Measurements from ENCODE around the gene SPTBN1.
"Not testable (repeated sequence)": the region's sequence is repeated elsewhere in the genome, so short reads cannot be mapped to it uniquely, and the experiment has no call there.

The SPTBN1 gene

GRCh38 chr2:54680397-54681041, 224.4 kb downstream of the SPTBN1 start:
- TF ChIP-seq JUND (IDR thresholded peaks at IDR 0.05; ENCODE audit: low read depth), result no peak
- no peak for DNase-seq (ENCODE audit: low read depth in 1 of 2, low spot score in 1 of 2)
- in situ Hi-C loops (cut with HindIII; ENCODE audit: low pct_unique_long_range_greater_than_20kb, low sequenced_read_pairs), result no loop called here

DNA sequence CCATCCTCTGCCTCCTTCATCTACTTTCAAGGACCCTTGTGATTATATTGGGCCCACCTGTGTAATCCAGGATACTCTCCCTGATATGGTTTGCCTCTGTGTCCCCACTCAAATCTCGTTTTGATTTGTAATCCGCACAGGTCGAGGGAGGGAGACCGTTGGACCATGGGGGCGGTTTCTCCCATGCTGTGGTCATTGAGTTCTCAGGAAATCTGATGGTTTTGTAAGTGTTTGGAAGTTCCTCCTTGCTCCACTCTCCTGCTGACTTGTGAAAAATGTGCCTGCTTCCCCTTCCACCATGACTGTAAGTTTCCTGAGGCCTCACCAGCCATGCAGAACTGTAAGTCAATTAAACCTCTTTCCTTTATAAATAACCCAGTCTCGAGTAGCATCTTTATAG, 225.3 kb downstream of the SPTBN1 start:
- in situ Hi-C loops (cut with HindIII; ENCODE audit: low pct_unique_long_range_greater_than_20kb, low sequenced_read_pairs), result no loop called here
- TF ChIP-seq JUND (IDR thresholded peaks at IDR 0.05; ENCODE audit: low read depth), result no peak

GRCh38 chr2:54683596-54683995, 227.5 kb downstream of the SPTBN1 start:
- TF ChIP-seq JUND (IDR thresholded peaks at IDR 0.05; ENCODE audit: low read depth), result no peak
- in situ Hi-C loops (cut with HindIII; ENCODE audit: low pct_unique_long_range_greater_than_20kb, low sequenced_read_pairs), result no loop called here
- no peak for DNase-seq (ENCODE audit: low read depth in 1 of 2, low spot score in 1 of 2)

More for the DNA sequence above, 225.3 kb downstream of the SPTBN1 start:
- no peak for DNase-seq (ENCODE audit: low read depth in 1 of 2, low spot score in 1 of 2)

DNA sequence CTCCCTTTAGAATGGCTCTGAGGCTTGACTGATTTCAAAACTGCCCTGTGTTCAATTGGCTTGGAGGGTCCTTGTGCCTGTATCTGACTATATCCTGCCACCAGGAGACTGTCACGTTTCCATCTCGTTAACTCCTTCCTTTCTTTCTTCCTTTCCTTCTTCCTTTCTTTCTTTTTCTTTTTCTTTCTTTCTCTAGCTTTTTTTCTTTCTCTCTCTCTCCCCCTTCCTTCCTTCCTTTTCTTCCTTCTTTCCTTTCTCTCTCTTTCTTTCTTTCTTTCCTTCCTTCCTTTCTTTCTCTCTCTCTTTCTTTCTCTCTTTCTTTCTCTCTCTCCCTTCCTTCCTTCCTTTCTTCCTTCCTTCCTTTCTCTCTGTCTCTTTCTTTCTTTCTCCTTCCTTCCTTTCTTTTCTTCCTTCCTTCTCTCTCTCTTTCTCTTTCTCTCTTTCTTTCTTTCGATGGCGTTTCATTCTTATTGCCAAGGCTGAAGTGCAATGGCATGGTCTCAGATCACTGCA, 229.2 kb downstream of the SPTBN1 start:
- no peak for DNase-seq (ENCODE audit: low read depth in 1 of 2, low spot score in 1 of 2)
- no peak for TF ChIP-seq JUND (IDR thresholded peaks at IDR 0.05; ENCODE audit: low read depth)
- in situ Hi-C loops (cut with HindIII; ENCODE audit: low pct_unique_long_range_greater_than_20kb, low sequenced_read_pairs), result no loop called here

DNA sequence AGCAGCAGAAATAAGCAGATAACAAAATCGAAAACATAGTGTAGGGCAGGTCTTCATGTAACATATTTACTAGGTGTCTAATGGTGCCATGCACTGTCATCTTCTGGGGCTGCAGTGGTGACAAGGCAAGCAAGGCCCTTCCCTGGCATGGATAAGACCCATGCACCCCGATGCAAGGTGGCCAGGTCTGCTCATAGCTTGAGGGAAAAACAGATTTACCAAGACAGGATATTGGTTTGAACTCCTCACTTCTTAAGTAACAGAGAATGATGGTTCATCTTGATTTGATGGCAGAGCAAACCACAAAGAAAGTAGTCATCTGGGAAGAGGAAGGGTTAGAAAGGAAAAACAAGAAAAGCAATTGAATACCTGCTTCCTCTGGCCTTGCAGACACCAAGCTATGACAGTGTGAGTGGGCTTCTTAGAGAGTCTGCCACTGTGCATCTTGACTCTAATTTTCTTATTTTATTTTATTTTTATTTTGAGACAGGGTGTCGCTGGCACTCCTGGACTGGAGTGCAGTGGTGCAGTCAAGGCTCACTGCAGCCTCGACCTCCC, 231.5 kb downstream of the SPTBN1 start:
- no peak for DNase-seq (ENCODE audit: low read depth in 1 of 2, low spot score in 1 of 2)
- in situ Hi-C loops (cut with HindIII; ENCODE audit: low pct_unique_long_range_greater_than_20kb, low sequenced_read_pairs), result no loop called here
- TF ChIP-seq JUND (IDR thresholded peaks at IDR 0.05; ENCODE audit: low read depth), result no peak

GRCh38 chr2:54691445-54692135, 235.5 kb downstream of the SPTBN1 start:
- in situ Hi-C loops (cut with HindIII; ENCODE audit: low pct_unique_long_range_greater_than_20kb, low sequenced_read_pairs), result no loop called here
- no peak for TF ChIP-seq JUND (IDR thresholded peaks at IDR 0.05; ENCODE audit: low read depth)
- no peak for DNase-seq (ENCODE audit: low read depth in 1 of 2, low spot score in 1 of 2)

- in situ Hi-C loops (cut with HindIII; ENCODE audit: low pct_unique_long_range_greater_than_20kb, low sequenced_read_pairs), result no loop called here
- no peak for TF ChIP-seq JUND (IDR thresholded peaks at IDR 0.05; ENCODE audit: low read depth)
- DNase-seq (ENCODE audit: low read depth in 1 of 2, low spot score in 1 of 2), result no peak
These were observed 236.4 kb downstream of the SPTBN1 start for GRCh38 chr2:54692556-54692955.

GRCh38 chr2:54695378-54695777, 239.3 kb downstream of the SPTBN1 start:
- in situ Hi-C loops (cut with HindIII; ENCODE audit: low pct_unique_long_range_greater_than_20kb, low sequenced_read_pairs), result no loop called here
- TF ChIP-seq JUND (IDR thresholded peaks at IDR 0.05; ENCODE audit: low read depth), result no peak
- DNase-seq (ENCODE audit: low read depth in 1 of 2, low spot score in 1 of 2), result no peak

GRCh38 chr2:54697934-54698333, 241.8 kb downstream of the SPTBN1 start:
- in situ Hi-C loops (cut with HindIII; ENCODE audit: low pct_unique_long_range_greater_than_20kb, low sequenced_read_pairs), result no loop called here
- no peak for TF ChIP-seq JUND (IDR thresholded peaks at IDR 0.05; ENCODE audit: low read depth)
- DNase-seq (ENCODE audit: low read depth in 1 of 2, low spot score in 1 of 2), result no peak

- in situ Hi-C loops (cut with HindIII; ENCODE audit: low pct_unique_long_range_greater_than_20kb, low sequenced_read_pairs); DNase-seq (ENCODE audit: low read depth in 1 of 2, low spot score in 1 of 2): not testable (repeated sequence)
These were observed 242.8 kb downstream of the SPTBN1 start for GRCh38 chr2:54698926-54699325.

DNA sequence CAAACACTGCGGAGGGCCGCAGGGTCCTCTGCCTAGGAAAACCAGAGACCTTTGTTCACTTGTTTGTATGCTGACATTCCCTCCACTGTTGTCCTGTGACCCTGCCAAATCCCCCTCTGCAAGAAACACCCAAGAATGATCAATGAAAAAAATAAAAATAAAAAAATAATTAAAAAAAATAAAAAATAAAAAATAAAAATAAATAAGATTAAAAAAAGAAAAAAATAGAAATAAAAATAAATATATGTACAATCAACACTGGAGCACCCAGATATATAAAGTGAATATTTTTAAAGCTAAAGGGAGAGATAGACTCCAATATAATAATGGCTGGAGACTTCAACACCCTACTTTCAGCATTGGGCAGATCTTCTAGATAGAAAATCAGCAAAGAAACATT, 243.5 kb downstream of the SPTBN1 start:
- no peak for TF ChIP-seq JUND (IDR thresholded peaks at IDR 0.05; ENCODE audit: low read depth)
- in situ Hi-C loops (cut with HindIII; ENCODE audit: low pct_unique_long_range_greater_than_20kb, low sequenced_read_pairs), result no loop called here
- no peak for DNase-seq (ENCODE audit: low read depth in 1 of 2, low spot score in 1 of 2)

GRCh38 chr2:54701029-54701428, 244.9 kb downstream of the SPTBN1 start:
- DNase-seq (ENCODE audit: low read depth in 1 of 2, low spot score in 1 of 2), result no peak
- TF ChIP-seq JUND (IDR thresholded peaks at IDR 0.05; ENCODE audit: low read depth), result no peak
- in situ Hi-C loops (cut with HindIII; ENCODE audit: low pct_unique_long_range_greater_than_20kb, low sequenced_read_pairs), result no loop called here

- in situ Hi-C loops (cut with HindIII; ENCODE audit: low pct_unique_long_range_greater_than_20kb, low sequenced_read_pairs), result no loop called here
- DNase-seq (ENCODE audit: low read depth in 1 of 2, low spot score in 1 of 2), result no peak
- TF ChIP-seq JUND (IDR thresholded peaks at IDR 0.05; ENCODE audit: low read depth), result no peak
These were observed 248.1 kb downstream of the SPTBN1 start for GRCh38 chr2:54704238-54704637.

Data from T47D (cell line).